Suprapubic skin (tissue), 3 donors: Measurements from ENCODE around the gene ASCC1.

Experiments
- EP300 ChIP-seq: sonication (generic); formaldehyde crosslinking; IDR thresholded peaks from one replicate; pipeline ENCODE4 v1.6.1; 2017; ENCODE audit warnings: antibody characterized with exemption
- POLR2A ChIP-seq, 2 donors: fragments of 450-650 bp; IDR thresholded peaks; one replicate each; pipeline ENCODE4 v1.6.1; 2017; ENCODE audit warnings: antibody characterized with exemption in 2 of 2, mild to moderate bottlenecking in 2 of 2, moderate library complexity in 2 of 2
- TF ChIP-seq, protein P1 (sequence below), 2 donors: fragments of 200-600 bp in 1 of 2; fragments of 450-650 bp in 1 of 2; sonication (generic) in 1 of 2; IDR thresholded peaks; one replicate each; pipeline ENCODE4 v1.5.1; 2016 to 2019; ENCODE audit warnings: antibody characterized with exemption in 2 of 2, mild to moderate bottlenecking in 1 of 2, moderate library complexity in 1 of 2

- no peak for TF ChIP-seq POLR2A (IDR thresholded peaks at IDR 0.05)
- TF ChIP-seq, protein P1, sequence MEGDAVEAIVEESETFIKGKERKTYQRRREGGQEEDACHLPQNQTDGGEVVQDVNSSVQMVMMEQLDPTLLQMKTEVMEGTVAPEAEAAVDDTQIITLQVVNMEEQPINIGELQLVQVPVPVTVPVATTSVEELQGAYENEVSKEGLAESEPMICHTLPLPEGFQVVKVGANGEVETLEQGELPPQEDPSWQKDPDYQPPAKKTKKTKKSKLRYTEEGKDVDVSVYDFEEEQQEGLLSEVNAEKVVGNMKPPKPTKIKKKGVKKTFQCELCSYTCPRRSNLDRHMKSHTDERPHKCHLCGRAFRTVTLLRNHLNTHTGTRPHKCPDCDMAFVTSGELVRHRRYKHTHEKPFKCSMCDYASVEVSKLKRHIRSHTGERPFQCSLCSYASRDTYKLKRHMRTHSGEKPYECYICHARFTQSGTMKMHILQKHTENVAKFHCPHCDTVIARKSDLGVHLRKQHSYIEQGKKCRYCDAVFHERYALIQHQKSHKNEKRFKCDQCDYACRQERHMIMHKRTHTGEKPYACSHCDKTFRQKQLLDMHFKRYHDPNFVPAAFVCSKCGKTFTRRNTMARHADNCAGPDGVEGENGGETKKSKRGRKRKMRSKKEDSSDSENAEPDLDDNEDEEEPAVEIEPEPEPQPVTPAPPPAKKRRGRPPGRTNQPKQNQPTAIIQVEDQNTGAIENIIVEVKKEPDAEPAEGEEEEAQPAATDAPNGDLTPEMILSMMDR (IDR thresholded peaks at IDR 0.05): no peak
- TF ChIP-seq EP300: no peak
Measured at GRCh38 chr10:72229261-72230251, 13.5 kb upstream of the ASCC1 start.
